Fibroblast of mammary gland (primary cell): ENCODE measurements around the gene CSDE1.

Experiments
- DNase-seq: peaks from one replicate; pipeline ENCODE4 v3.0.0-alpha.2; 2010; ENCODE audit warnings: low read depth
- H3K4me3 ChIP-seq: 2 replicates; pipeline ENCODE4 v1.5.1; 2011; ENCODE audit warnings: low read depth, mild to moderate bottlenecking, low read length, moderate library complexity; ENCODE audit not compliant: control insufficient read depth
- TF ChIP-seq, protein P1 (sequence below): conservative IDR thresholded peaks from 2 replicates; pipeline ENCODE4 v1.5.1; 2011; ENCODE audit warnings: low read depth, low read length, inconsistent platforms; ENCODE audit not compliant: control insufficient read depth, insufficient read depth

Gene CSDE1

DNA sequence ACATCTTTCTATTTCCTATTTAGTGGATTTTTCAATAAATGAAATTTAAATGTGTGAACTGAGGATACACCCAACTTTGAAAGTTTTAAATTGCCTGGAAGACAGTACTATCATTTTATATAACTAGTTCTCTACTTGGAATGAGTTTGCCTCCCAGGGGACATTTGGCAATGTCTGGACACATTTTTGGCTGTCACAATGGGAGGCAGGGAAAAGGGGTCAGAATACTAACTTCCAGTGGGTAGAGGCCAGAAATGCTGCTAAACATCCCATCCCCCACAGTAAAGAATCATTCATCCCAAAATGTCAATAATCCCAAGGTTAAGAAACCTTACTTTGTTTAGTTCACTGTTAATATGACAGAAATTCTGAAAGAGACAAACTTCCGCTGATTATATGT, 28.0 kb downstream of the CSDE1 start:
- H3K4me3 ChIP-seq = no peak overlapping the region
- TF ChIP-seq, protein P1, sequence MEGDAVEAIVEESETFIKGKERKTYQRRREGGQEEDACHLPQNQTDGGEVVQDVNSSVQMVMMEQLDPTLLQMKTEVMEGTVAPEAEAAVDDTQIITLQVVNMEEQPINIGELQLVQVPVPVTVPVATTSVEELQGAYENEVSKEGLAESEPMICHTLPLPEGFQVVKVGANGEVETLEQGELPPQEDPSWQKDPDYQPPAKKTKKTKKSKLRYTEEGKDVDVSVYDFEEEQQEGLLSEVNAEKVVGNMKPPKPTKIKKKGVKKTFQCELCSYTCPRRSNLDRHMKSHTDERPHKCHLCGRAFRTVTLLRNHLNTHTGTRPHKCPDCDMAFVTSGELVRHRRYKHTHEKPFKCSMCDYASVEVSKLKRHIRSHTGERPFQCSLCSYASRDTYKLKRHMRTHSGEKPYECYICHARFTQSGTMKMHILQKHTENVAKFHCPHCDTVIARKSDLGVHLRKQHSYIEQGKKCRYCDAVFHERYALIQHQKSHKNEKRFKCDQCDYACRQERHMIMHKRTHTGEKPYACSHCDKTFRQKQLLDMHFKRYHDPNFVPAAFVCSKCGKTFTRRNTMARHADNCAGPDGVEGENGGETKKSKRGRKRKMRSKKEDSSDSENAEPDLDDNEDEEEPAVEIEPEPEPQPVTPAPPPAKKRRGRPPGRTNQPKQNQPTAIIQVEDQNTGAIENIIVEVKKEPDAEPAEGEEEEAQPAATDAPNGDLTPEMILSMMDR = no peak
- no peak for DNase-seq

DNA sequence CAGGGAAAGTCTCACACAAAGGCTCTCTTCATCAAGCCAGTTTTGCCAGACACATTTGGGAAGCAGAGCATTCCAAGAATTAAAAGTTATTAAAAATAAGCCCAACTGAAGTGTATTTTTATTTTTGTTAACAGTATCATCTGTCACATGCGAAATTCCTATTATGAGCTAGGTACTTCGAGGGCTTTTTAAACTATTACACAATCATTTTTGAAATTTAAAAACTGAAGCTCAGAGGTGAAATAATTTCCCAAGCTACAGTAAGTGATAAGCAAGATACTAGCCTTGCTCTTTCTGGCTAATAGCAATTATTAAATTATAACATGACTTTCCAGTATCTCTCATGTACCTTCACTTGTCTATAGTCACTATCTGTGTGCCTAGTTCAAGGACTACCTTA, 29.2 kb downstream of the CSDE1 start:
- no peak overlapping the region for H3K4me3 ChIP-seq
- no peak for DNase-seq
- TF ChIP-seq, protein P1 = no peak

- no peak for DNase-seq
- H3K4me3 ChIP-seq = no peak overlapping the region
- TF ChIP-seq, protein P1 = no peak
These were observed 32.6 kb downstream of the CSDE1 start for GRCh38 chr1:114725230-114725629.

DNA sequence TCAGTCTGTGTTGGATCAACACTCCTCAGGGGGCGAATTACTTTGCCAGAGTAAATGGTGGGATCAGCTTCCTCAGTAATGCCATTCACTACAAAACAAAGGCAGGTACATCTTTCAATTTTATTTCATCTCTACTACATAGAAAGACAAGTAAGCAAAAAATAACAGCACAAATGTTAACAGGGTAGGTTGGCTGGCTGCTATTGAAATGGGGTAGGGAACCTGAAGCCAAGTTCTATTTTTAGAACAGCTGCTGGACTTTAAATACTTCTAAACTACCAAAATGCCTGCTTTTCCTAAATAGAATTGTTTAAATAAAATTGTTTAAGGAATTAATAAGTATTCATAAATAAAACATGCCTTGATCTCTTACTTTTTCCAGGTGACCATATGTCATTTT, 33.9 kb downstream of the CSDE1 start:
- DNase-seq = no peak
- TF ChIP-seq, protein P1 = no peak

DNA sequence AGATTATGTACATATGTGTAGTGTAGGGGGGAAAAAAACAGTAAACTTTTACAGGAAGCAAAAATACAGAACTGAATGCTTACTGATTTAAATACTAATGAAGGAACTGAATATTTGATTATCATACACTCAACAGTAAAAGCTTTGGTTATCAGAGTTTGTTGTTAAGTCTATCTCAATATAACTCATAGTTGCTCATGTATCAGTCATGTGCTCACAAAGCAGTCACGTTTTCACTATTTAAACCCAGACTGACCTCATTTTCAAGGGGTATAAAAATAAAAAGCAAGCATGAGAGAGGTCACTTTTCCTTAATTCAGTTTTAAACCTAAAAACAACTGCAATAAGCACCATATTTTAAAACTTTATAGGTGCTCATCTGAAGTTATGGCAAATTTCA, 34.3 kb downstream of the CSDE1 start:
- no peak overlapping the region for H3K4me3 ChIP-seq
- TF ChIP-seq, protein P1 = no peak
- DNase-seq = no peak

More for the DNA sequence above, 33.9 kb downstream of the CSDE1 start:
- no peak overlapping the region for H3K4me3 ChIP-seq

- H3K4me3 ChIP-seq = no peak overlapping the region
- TF ChIP-seq, protein P1 = no peak
- DNase-seq = no peak
These were observed 37.3 kb downstream of the CSDE1 start for GRCh38 chr1:114720492-114720891.

GRCh38 chr1:114719424-114719787, 38.4 kb downstream of the CSDE1 start:
- peak; percentile 53 for DNase-seq
- H3K4me3 ChIP-seq = no peak overlapping the region
- TF ChIP-seq, protein P1 = no peak
